CD4-positive, alpha-beta T cell treated with Interferon gamma for 1 hour (primary cell): ENCODE results near the gene TEDC2.
"Not testable (repeated sequence)": the region's sequence is repeated elsewhere in the genome, so short reads cannot be mapped to it uniquely, and the experiment has no call there.

Experiments used
- DNase-seq: peaks from one replicate; pipeline ENCODE4 v3.0.0-alpha.2; 2020

The TEDC2 gene

GRCh38 chr16:2459647-2460390, at the start of gene TEDC2:
TSS of gene TEDC2 (plus strand) at chr16:2460109. CDS start at chr16:2460145, 36 bp downstream.
- DNase-seq: peak; percentile 96

- no peak for DNase-seq
These were observed 44.8 kb upstream of the TEDC2 start for GRCh38 chr16:2415085-2415484.

GRCh38 chr16:2420035-2420434, 39.9 kb upstream of the TEDC2 start:
- no peak for DNase-seq

GRCh38 chr16:2422123-2422867, 37.6 kb upstream of the TEDC2 start:
- no peak for DNase-seq

- DNase-seq: no peak
These were observed 35.6 kb upstream of the TEDC2 start for GRCh38 chr16:2424061-2425007.

GRCh38 chr16:2425008-2425518, 34.8 kb upstream of the TEDC2 start:
- no peak for DNase-seq

GRCh38 chr16:2425825-2426430, 34.0 kb upstream of the TEDC2 start:
- DNase-seq: no peak

GRCh38 chr16:2426941-2427361, 33.0 kb upstream of the TEDC2 start:
- DNase-seq: no peak

GRCh38 chr16:2427526-2427925, 32.4 kb upstream of the TEDC2 start:
- no peak for DNase-seq

GRCh38 chr16:2428051-2428783, 31.7 kb upstream of the TEDC2 start:
- no peak for DNase-seq

- DNase-seq: no peak
These were observed 31.2 kb upstream of the TEDC2 start for GRCh38 chr16:2428784-2429033.

- DNase-seq: peak; percentile 97
These were observed 30.7 kb upstream of the TEDC2 start, which contains the start of gene CCNF for GRCh38 chr16:2429034-2429770. TSS of gene CCNF (plus strand) at chr16:2429447. CDS start at chr16:2429482, 35 bp downstream.

- no peak for DNase-seq
These were observed 29.9 kb upstream of the TEDC2 start for GRCh38 chr16:2429771-2430663.

GRCh38 chr16:2432286-2432685, 27.6 kb upstream of the TEDC2 start:
- no peak for DNase-seq

- DNase-seq: no peak
These were observed 27.0 kb upstream of the TEDC2 start for GRCh38 chr16:2432801-2433505.

GRCh38 chr16:2435236-2435635, 24.7 kb upstream of the TEDC2 start:
- not testable (repeated sequence) for DNase-seq

- no peak for DNase-seq
These were observed 23.8 kb upstream of the TEDC2 start for GRCh38 chr16:2436110-2436509.

GRCh38 chr16:2437032-2437790, 22.7 kb upstream of the TEDC2 start:
- DNase-seq: no peak

GRCh38 chr16:2438121-2438520, 21.8 kb upstream of the TEDC2 start:
- DNase-seq: no peak
